GM21423 (cell line): ENCODE data around the gene PARVG.

Source experiments
- ATAC-seq: cut with Tn5 transposase; IDR thresholded peaks from one replicate; pipeline ENCODE4 v1.9.1; 2021; ENCODE audit warnings: mild to moderate bottlenecking, moderate library complexity; ENCODE audit not compliant: unreplicated experiment

PARVG gene

GRCh38 chr22:44179196-44179988 lies 1.3 kb upstream of the PARVG start:
- no peak for ATAC-seq

GRCh38 chr22:44179989-44180705 lies 578 bp upstream of the PARVG start:
- no peak for ATAC-seq

GRCh38 chr22:44181033-44181911 lies 547 bp downstream of the PARVG start:
- ATAC-seq = peak; percentile 37

- ATAC-seq = no peak
Observed at GRCh38 chr22:44181912-44182587, 1.3 kb downstream of the PARVG start.

- no peak for ATAC-seq
Observed at GRCh38 chr22:44182588-44183286, 2.0 kb downstream of the PARVG start.

GRCh38 chr22:44183287-44183588 lies 2.5 kb downstream of the PARVG start:
- ATAC-seq = no peak

- ATAC-seq = no peak
Observed at GRCh38 chr22:44184006-44184405, 3.3 kb downstream of the PARVG start.

GRCh38 chr22:44185237-44186120 lies 4.8 kb downstream of the PARVG start:
- ATAC-seq = no peak

- ATAC-seq = no peak
Observed at GRCh38 chr22:44186121-44186510, 5.4 kb downstream of the PARVG start.

GRCh38 chr22:44186737-44187136 lies 6.0 kb downstream of the PARVG start:
- ATAC-seq = no peak

- ATAC-seq = no peak
Observed at GRCh38 chr22:44187652-44188230, 7.0 kb downstream of the PARVG start.

GRCh38 chr22:44188316-44188715 lies 7.6 kb downstream of the PARVG start:
- no peak for ATAC-seq

- no peak for ATAC-seq
Observed at GRCh38 chr22:44188986-44189630, 8.4 kb downstream of the PARVG start.

GRCh38 chr22:44190381-44190976 lies 9.8 kb downstream of the PARVG start:
- ATAC-seq = no peak

- ATAC-seq = no peak
Observed at GRCh38 chr22:44191036-44191454, 10.3 kb downstream of the PARVG start.

GRCh38 chr22:44192098-44192815 lies 11.5 kb downstream of the PARVG start:
- no peak for ATAC-seq

GRCh38 chr22:44192816-44193534 lies 12.2 kb downstream of the PARVG start:
- ATAC-seq = no peak
